Measurements from ENCODE around the gene KIAA0319L.

GRCh38 chr1:35570589-35571137 is 13.5 kb upstream of the KIAA0319L start:
- TF ChIP-seq CTCF (optimal IDR thresholded peaks at IDR 0.05 in 1 of 3, IDR thresholded peaks at IDR 0.05 in 1 of 3, conservative IDR thresholded peaks at IDR 0.05 in 1 of 3; ENCODE audit: extremely low read depth in 1 of 3, insufficient read depth in 2 of 3, low read length in 3 of 3) (no peak), EZH2 (IDR thresholded peaks at IDR 0.05; ENCODE audit: low read length) (no peak)

Data from keratinocyte (primary cell).